Brain microvascular endothelial cell (primary cell): Measurements from ENCODE around the gene ITPK1.

Experiments
- DNase-seq: peaks from one replicate; pipeline ENCODE4 v3.0.0-alpha.2; 2020
- H3K27ac ChIP-seq: fragments of 250-450 bp; sonication (Bioruptor Pico); 2 replicates; pipeline ENCODE4 v1.5.1; 2020; ENCODE audit warnings: mild to moderate bottlenecking, moderate library complexity
- H3K27me3 ChIP-seq: fragments of 250-450 bp; sonication (Bioruptor Pico); replicated peaks from 2 replicates; pipeline ENCODE4 v1.5.1; 2020; ENCODE audit warnings: mild to moderate bottlenecking
- H3K36me3 ChIP-seq: fragments of 250-450 bp; sonication (Bioruptor Pico); replicated peaks from 2 replicates; pipeline ENCODE4 v1.5.1; 2020; ENCODE audit warnings: mild to moderate bottlenecking
- H3K4me3 ChIP-seq: 2 replicates; pipeline ENCODE4 v1.5.1; 2011; ENCODE audit warnings: low read depth, mild to moderate bottlenecking, control low read depth, low read length, moderate library complexity
- in situ Hi-C: cut with HindIII; loops from 2 replicates; pipeline ENCODE4 v1.10.0; 2017; ENCODE audit warnings: low sequenced_read_pairs, low pct_ligation_motif_present
- TF ChIP-seq, protein P1 (sequence below): IDR thresholded peaks from 2 replicates; pipeline ENCODE4 v1.5.1; 2011; ENCODE audit warnings: low read depth, mild to moderate bottlenecking, moderate library complexity, low read length, control low read depth, inconsistent platforms; ENCODE audit errors: missing control alignments

ITPK1 gene

DNA sequence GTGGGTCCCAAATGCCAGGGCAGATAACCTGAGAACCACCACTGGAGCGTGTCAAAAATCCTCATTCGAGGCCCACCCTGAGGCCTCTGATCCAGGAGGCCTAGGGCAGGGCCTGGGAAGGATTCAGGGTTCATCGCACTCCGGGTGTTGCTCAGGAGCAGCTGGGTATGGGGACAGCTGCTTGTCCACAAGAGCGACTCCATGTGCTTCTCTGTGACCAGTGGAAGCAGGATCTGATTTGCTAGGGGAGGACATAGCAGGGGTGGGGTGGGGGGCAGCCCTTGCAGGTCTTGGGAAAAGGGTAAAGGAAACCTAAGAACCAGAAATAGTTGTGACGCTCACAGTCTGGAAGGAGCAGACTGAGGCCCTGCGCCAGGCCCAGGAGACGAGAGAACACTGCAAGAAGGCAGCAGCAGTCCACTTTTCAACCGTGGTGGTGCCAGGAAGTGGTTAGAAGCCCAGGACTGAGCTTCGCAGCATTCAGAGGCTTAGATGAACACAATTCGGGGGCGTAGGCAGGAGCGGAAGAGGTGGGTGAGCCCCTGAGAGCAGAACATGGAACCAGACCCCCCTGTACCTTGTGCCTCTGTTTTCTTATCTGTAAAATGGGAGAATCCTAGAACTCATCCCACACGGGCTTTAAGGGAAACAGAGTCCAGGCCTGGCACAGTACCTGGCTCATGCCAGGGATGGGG, 33.7 kb downstream of the ITPK1 start:
- no peak overlapping the region for H3K27ac ChIP-seq
- H3K27me3 ChIP-seq, result no peaks in the 10 kb centered on the region
- TF ChIP-seq, protein P1, sequence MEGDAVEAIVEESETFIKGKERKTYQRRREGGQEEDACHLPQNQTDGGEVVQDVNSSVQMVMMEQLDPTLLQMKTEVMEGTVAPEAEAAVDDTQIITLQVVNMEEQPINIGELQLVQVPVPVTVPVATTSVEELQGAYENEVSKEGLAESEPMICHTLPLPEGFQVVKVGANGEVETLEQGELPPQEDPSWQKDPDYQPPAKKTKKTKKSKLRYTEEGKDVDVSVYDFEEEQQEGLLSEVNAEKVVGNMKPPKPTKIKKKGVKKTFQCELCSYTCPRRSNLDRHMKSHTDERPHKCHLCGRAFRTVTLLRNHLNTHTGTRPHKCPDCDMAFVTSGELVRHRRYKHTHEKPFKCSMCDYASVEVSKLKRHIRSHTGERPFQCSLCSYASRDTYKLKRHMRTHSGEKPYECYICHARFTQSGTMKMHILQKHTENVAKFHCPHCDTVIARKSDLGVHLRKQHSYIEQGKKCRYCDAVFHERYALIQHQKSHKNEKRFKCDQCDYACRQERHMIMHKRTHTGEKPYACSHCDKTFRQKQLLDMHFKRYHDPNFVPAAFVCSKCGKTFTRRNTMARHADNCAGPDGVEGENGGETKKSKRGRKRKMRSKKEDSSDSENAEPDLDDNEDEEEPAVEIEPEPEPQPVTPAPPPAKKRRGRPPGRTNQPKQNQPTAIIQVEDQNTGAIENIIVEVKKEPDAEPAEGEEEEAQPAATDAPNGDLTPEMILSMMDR, result no peak
- in situ Hi-C loops, result no loop called here
- H3K36me3 ChIP-seq, result no peaks in the 10 kb centered on the region
- no peak overlapping the region for H3K4me3 ChIP-seq
- DNase-seq, result no peak

- H3K4me3 ChIP-seq, result no peak overlapping the region
- no peaks in the 10 kb centered on the region for H3K27me3 ChIP-seq
- TF ChIP-seq, protein P1, result no peak
- H3K36me3 ChIP-seq, result no peaks in the 10 kb centered on the region
- no peak for DNase-seq
- in situ Hi-C loops, result no loop called here
- no peak overlapping the region for H3K27ac ChIP-seq
Observed at GRCh38 chr14:93079865-93080403, 35.8 kb downstream of the ITPK1 start.

DNA sequence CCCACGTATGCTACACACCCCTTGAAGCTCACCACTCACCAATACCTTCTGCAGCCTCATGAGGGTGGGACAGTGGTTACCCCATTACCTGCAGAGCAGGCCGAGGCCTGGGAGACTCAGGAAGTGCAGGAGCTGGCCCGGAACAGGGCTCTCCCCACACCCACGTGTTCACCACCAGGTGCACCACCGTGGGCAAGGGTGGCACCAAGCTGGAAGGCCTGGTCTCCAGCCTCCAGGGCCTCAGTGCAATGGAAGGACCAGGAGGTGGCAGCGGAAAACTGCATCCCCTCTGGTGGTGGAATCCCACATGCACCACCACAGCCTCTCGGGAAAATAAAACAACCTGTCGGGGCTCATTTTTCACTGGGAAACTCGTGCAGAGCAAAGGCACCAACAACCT, 36.4 kb downstream of the ITPK1 start:
- Histone ChIP-seq H3K4me3 (no peak overlapping the region), H3K27me3 (no peaks in the 10 kb centered on the region), H3K36me3 (no peaks in the 10 kb centered on the region), H3K27ac (no peak overlapping the region)
- TF ChIP-seq, protein P1, result peak; percentile 24
- in situ Hi-C loops, result no loop called here
- DNase-seq, result no peak

- TF ChIP-seq, protein P1, result no peak
- Histone ChIP-seq H3K27me3 (no peaks in the 10 kb centered on the region), H3K36me3 (no peaks in the 10 kb centered on the region), H3K4me3 (no peak overlapping the region), H3K27ac (no peak overlapping the region)
- in situ Hi-C loops, result no loop called here
- peak; percentile 62 for DNase-seq
Observed at GRCh38 chr14:93078870-93079269, 36.9 kb downstream of the ITPK1 start.

GRCh38 chr14:93076755-93077154, 39.0 kb downstream of the ITPK1 start:
- TF ChIP-seq, protein P1, result no peak
- no peak overlapping the region for H3K4me3 ChIP-seq
- H3K36me3 ChIP-seq, result no peaks in the 10 kb centered on the region
- H3K27me3 ChIP-seq, result no peaks in the 10 kb centered on the region
- in situ Hi-C loops, result no loop called here
- DNase-seq, result no peak
- H3K27ac ChIP-seq, result no peak overlapping the region

DNA sequence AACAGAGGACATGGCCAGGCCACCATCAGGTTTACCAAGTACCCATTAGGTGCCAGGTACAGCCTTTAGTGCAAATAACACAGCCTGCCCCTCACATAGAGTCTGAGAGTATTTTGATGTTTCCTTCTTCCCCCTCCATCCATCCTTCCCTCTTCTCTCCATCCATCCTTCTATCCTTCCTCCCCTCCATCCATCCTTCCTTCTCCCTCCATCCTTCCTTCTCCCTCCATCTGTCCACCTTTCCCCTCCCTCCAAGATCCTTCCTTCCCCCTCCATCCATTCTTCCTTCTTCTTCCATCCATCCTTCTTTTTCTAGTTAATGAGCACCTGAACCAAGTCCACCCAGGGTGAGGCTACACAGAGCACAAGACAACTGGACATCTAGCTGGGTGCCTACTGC, 39.8 kb downstream of the ITPK1 start:
- Histone ChIP-seq H3K27me3 (no peaks in the 10 kb centered on the region), H3K27ac (no peak overlapping the region), H3K4me3 (no peak overlapping the region), H3K36me3 (no peaks in the 10 kb centered on the region)
- TF ChIP-seq, protein P1, result no peak
- in situ Hi-C loops, result no loop called here
- DNase-seq, result no peak
